ENCODE measurements around the gene RMP24.
A peak's percentile ranks its signal among the peaks of the same experiment; 100 is the strongest.

Gene RMP24

DNA sequence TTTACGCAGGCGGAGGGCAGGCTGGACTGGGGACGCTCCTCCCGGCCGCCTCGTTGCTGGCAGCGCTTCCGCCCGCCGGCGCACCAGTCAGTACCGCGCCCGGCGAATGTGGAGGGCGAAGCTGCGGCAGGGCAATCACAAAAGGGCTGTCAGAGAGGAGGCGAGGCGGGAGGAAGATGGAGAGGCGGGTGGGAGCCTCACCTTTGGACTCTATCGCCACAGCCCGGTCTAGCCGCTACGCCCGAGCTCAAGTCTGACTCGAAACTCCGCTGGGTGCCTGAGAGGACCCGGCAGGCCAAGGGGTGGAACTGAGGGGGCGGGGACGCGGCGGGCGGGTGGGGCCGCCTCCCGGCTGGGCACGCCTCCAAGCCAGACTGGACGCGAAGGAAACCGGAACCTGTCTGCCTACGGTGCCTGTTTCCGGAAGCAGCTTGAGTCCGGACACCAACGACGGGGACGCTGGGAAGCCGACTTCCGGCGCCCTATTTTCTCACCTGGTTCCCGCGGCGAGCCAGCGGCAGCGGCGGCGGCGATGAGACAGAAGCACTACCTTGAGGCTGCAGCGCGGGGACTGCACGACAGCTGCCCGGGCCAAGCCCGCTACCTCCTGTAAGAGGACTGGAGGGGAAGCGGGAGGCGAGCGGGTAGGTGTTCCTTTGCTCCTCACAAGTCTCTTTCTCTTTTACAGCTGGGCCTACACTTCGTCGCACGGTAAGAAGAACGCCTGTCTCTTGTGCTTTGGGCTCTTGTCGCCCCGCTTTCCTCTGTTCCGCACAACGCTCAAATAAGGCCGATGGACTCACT lies at the start of gene RMP24:
Gene RMP24, plus strand, starts transcription at position 483 of the 804 bp plus-strand sequence.
- Histone ChIP-seq H3K4me3 (peak within 1 kb of the TSS; percentile 79 to 87 (median 83)), H3K27me3 (no peaks in the 10 kb centered on the region), H3K4me1 (peaks cover 14 to 39% (median 23%) of the 10 kb centered on the region in 4 donors), H3K36me3 (peaks cover 11 to 31% (median 29%) of the 10 kb centered on the region in 4 donors), H3K9me3 (no peaks in the 10 kb centered on the region), H3K27ac (peak within 1 kb of the TSS; percentile 87 to 98 (median 93))
- intact Hi-C loops (cut with DNase I; ENCODE audit: low total_unique reads): no loop called here
- WGBS, 5 donors: 0% methylated on average over 47 to 73 of the region's 73 CpGs
- DNase-seq: peak; percentile 97 to 98
- no peak for TF ChIP-seq EP300 (IDR thresholded peaks at IDR 0.05)
- peak; percentile 63 to 88 (median 68) for TF ChIP-seq POLR2AphosphoS5 (IDR thresholded peaks at IDR 0.05)

DNA sequence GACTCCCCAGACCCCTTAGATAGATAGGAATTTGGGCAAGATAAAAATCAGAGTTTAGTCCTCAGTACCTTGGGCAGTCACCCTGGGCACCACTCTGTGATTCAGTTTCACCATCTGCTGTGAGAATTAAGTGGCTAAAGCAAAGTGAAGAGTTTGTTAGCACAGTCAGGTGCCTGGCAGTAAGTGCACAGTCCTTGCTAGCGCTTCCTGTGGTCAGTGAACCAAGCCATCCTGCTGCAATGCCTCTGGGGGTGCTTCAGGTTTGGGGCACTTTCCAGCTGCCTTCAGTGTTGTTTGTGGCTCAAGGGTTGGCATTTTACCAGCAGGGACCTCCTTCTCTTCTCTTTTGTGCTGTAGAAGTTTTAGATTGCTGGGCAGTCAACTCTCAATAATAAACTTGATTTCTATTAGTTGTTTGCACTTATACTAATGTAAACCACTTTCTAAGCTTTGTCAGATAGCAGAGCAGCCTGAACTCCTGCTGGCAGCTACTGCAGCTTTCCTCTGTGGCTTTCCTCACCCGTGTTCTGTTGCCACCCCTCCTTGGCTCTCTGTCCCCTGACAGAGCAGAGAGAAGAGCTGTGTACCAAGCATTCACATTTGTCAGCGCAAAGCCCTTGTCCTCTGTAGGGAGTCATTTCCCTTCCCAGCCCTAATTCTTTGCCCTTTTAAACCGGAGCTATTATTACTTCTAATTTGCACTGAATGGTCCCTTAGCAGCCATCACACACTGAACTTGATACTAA lies 48.4 kb upstream of the RMP24 start:
- H3K4me1 ChIP-seq: peaks cover 0 to 10% (median 0%) of the 10 kb centered on the region in 4 donors
- peak in 1 of 2 donors; percentile 10 for DNase-seq
- H3K27ac ChIP-seq: no peak overlapping the region
- no peak overlapping the region for H3K4me3 ChIP-seq
- no peaks in the 10 kb centered on the region for H3K36me3 ChIP-seq
- WGBS, 5 donors: 30 to 37% (median 32%) methylated on average over 4 of the region's 4 CpGs
- intact Hi-C loops (cut with DNase I; ENCODE audit: low total_unique reads): no loop called here
- TF ChIP-seq EP300 (IDR thresholded peaks at IDR 0.05) (no peak), POLR2AphosphoS5 (IDR thresholded peaks at IDR 0.05) (no peak), POLR2A (IDR thresholded peaks at IDR 0.05) (no peak)
- TF ChIP-seq, protein P1, sequence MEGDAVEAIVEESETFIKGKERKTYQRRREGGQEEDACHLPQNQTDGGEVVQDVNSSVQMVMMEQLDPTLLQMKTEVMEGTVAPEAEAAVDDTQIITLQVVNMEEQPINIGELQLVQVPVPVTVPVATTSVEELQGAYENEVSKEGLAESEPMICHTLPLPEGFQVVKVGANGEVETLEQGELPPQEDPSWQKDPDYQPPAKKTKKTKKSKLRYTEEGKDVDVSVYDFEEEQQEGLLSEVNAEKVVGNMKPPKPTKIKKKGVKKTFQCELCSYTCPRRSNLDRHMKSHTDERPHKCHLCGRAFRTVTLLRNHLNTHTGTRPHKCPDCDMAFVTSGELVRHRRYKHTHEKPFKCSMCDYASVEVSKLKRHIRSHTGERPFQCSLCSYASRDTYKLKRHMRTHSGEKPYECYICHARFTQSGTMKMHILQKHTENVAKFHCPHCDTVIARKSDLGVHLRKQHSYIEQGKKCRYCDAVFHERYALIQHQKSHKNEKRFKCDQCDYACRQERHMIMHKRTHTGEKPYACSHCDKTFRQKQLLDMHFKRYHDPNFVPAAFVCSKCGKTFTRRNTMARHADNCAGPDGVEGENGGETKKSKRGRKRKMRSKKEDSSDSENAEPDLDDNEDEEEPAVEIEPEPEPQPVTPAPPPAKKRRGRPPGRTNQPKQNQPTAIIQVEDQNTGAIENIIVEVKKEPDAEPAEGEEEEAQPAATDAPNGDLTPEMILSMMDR (IDR thresholded peaks at IDR 0.05): no peak
- no peaks in the 10 kb centered on the region for H3K9me3 ChIP-seq
- peaks cover 0 to 4% (median 0%) of the 10 kb centered on the region in 3 donors for H3K27me3 ChIP-seq

DNA sequence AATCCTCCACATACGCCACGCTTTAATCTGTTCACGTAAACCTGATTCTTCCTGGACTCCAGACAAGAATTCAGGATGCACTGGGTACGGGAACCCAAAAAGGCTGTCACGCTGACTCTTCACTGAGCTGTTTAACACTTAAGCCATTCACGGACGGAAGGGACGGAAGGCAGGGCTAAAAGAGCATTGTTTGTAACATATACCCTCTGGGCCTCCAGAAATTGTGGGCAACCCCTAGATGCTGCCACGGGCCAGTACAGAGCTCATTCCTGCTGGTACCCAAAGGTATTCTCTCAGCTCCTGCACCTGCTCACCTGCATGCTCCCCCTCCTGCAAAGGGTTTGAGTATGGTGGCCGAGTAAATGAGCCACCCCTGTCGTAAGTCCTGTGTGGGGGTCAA lies 45.6 kb upstream of the RMP24 start:
- intact Hi-C loops (cut with DNase I; ENCODE audit: low total_unique reads): no loop called here
- DNase-seq: no peak
- WGBS, 5 donors: 91 to 95% (median 94%) methylated on average over 11 of the region's 11 CpGs
- H3K27me3 ChIP-seq: peaks cover 0 to under 1% (median 0%) of the 10 kb centered on the region in 3 donors
- TF ChIP-seq, protein P1 (IDR thresholded peaks at IDR 0.05): no peak
- no peak for TF ChIP-seq POLR2AphosphoS5 (IDR thresholded peaks at IDR 0.05)
- TF ChIP-seq POLR2A (IDR thresholded peaks at IDR 0.05): no peak
- no peak for TF ChIP-seq EP300 (IDR thresholded peaks at IDR 0.05)
- peaks cover 0 to 10% (median 0%) of the 10 kb centered on the region in 4 donors for H3K4me1 ChIP-seq
- no peaks in the 10 kb centered on the region for H3K36me3 ChIP-seq
- peaks cover 0 to 11% (median 8%) of the 10 kb centered on the region in 4 donors for H3K9me3 ChIP-seq
- no peak overlapping the region for H3K27ac ChIP-seq
- H3K4me3 ChIP-seq: no peak overlapping the region

DNA sequence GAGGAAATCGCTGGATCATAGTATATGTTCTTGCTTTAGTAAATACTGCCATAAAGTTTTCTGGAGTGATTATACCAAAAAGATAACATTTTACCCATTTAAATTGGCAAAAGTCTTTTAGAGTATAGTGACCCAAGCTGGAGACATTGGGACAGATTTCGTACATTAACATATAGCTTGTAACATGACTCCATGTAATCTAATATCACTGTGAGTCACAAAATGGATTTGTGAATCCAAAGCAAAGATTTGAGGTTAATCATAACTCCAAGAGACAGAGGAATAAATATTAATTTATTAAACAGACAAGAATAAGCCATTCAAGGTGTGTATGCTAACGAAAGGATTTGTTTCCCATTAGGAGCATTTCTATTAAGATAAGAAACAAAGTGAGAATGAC lies 45.0 kb upstream of the RMP24 start:
- no peak for DNase-seq
- Histone ChIP-seq H3K27ac (no peak overlapping the region), H3K36me3 (no peaks in the 10 kb centered on the region), H3K27me3 (no peaks in the 10 kb centered on the region), H3K4me1 (peaks cover 0 to 10% (median 0%) of the 10 kb centered on the region in 4 donors), H3K4me3 (no peak overlapping the region), H3K9me3 (peaks cover 0 to 11% (median 8%) of the 10 kb centered on the region in 4 donors)
- TF ChIP-seq EP300 (IDR thresholded peaks at IDR 0.05) (no peak), POLR2AphosphoS5 (IDR thresholded peaks at IDR 0.05) (no peak), POLR2A (IDR thresholded peaks at IDR 0.05) (no peak)
- TF ChIP-seq, protein P1 (IDR thresholded peaks at IDR 0.05): no peak
- intact Hi-C loops (cut with DNase I; ENCODE audit: low total_unique reads): no loop called here
- WGBS, 5 donors: 57 to 70% (median 66%) methylated on average over 3 of the region's 3 CpGs
